DMS153 treated with DMSO at 0.1 percent for 48 hours (cell line): Measurements from ENCODE around the gene GPRASP1.

Experiments used
- DNase-seq: peaks from one replicate; lab custom pipeline; 2025; ENCODE audit not compliant: unreplicated experiment; lab: John Stamatoyannopoulos, UW

GPRASP1 gene

GRCh38 chrX:102696306-102696705 is 45.0 kb downstream of the GPRASP1 start:
- DNase-seq: no peak

GRCh38 chrX:102697494-102697893 is 46.2 kb downstream of the GPRASP1 start:
- no peak for DNase-seq
